K562 (cell line): ENCODE measurements around the gene LZTR1. TPM values are rescaled to one million over a fixed set of nuclear protein-coding genes. Genes with fewer than 3 reads are reported as not detected.
A peak's percentile ranks its signal among the peaks of the same experiment; 100 is the strongest.

Experiments used
- ARID3B ChIP-seq: fragments of 250-450 bp; sonication (Bioruptor Pico); IDR thresholded peaks from 2 replicates; pipeline ENCODE4 v1.4.0; 2020; ENCODE audit warnings: borderline replicate concordance
- BACH1 ChIP-seq: fragments of 200-800 bp; sonication (Bioruptor generic); IDR thresholded peaks from 2 replicates; pipeline ENCODE4 v1.6.1; 2016; ENCODE audit warnings: missing genetic modification characterization, missing compliant biosample characterization
- ELF1 ChIP-seq: fragments of 200-800 bp; sonication (Bioruptor generic); IDR thresholded peaks from 2 replicates; pipeline ENCODE4 v1.6.1; 2016; ENCODE audit warnings: missing genetic modification characterization, missing compliant biosample characterization
- KDM5B ChIP-seq: fragments of 200-600 bp; sonication (generic); IDR thresholded peaks from 2 replicates; pipeline ENCODE4 v1.6.1; 2012; ENCODE audit warnings: low read depth, mild to moderate bottlenecking, moderate library complexity, low read length, control low read depth, inconsistent platforms; ENCODE audit not compliant: insufficient replicate concordance
- TAF7 ChIP-seq: fragments of 450-650 bp; IDR thresholded peaks from 2 replicates; pipeline ENCODE4 v1.6.1; 2016; ENCODE audit warnings: missing genetic modification characterization, missing compliant biosample characterization
- ZKSCAN1 ChIP-seq: fragments of 150-350 bp; IDR thresholded peaks from 2 replicates; pipeline ENCODE4 v1.6.1; 2016; ENCODE audit warnings: low read depth, low read length
- ZNF140 ChIP-seq: fragments of 250-450 bp; sonication (Bioruptor Pico); IDR thresholded peaks from 2 replicates; pipeline ENCODE4 v1.8.0; 2021; ENCODE audit warnings: moderate library complexity, mild to moderate bottlenecking, inconsistent platforms
- ZNF507 ChIP-seq: conservative IDR thresholded peaks from 2 replicates; pipeline ENCODE4 v1.6.1; 2017; ENCODE audit warnings: missing genetic modification characterization, missing compliant biosample characterization
- ZNF699 ChIP-seq: fragments of 250-450 bp; sonication (Bioruptor Pico); IDR thresholded peaks from 2 replicates; pipeline ENCODE4 v1.8.0; 2021; ENCODE audit warnings: mild to moderate bottlenecking, moderate library complexity; ENCODE audit not compliant: insufficient replicate concordance
- polyA plus RNA-seq, 8 experiments: library from polyadenylated mRNA; depleted of rRNA in 4 of 8; stranded (reverse) in 5 of 8; unstranded in 3 of 8; fragments of >200 nt; fragmentation: Nextera tagmentation in 2 of 8; fragmentation: Illumina TruSeq in 1 of 8; extraction: Ambion mirVana in 2 of 8; extraction: Trizol in 1 of 8; gene quantifications; 2 replicates each; pipeline versions ENCODE4 v1.2.1 to v1.2.3, GENCODE V29; 2011 to 2014; ENCODE audit warnings: inconsistent platforms in 1 of 8, missing spikeins in 1 of 8
- total RNA-seq, 7 experiments: library from RNA; depleted of rRNA in 6 of 7; stranded (reverse); fragments of >200 nt in 6 of 7; fragmentation: Illumina TruSeq in 2 of 7; extraction: Trizol in 2 of 7; gene quantifications; 2 replicates each; pipeline versions ENCODE4 v1.2.1 to v1.2.3, GENCODE V29; 2011 to 2021; ENCODE audit warnings: low replicate concordance in 1 of 7
- TF ChIP-seq, protein P1 (sequence below), 2 experiments: fragments of 450-650 bp; IDR thresholded peaks; 2 replicates each; pipeline ENCODE4 v1.6.1; 2016; ENCODE audit warnings: mild to moderate bottlenecking in 2 of 2, borderline replicate concordance in 1 of 2, low read depth in 1 of 2, moderate library complexity in 1 of 2

Gene LZTR1
- total and polyA plus RNA-seq, 9 of the 15 experiments (the other 6 are each of a cell fraction or from before 2014, with no cell fraction given), result 2.2 to 135 (median 63.0) TPM

GRCh38 chr22:20953668-20954500 lies 28.2 kb upstream of the LZTR1 start (continued):
- TF ChIP-seq, protein P1, sequence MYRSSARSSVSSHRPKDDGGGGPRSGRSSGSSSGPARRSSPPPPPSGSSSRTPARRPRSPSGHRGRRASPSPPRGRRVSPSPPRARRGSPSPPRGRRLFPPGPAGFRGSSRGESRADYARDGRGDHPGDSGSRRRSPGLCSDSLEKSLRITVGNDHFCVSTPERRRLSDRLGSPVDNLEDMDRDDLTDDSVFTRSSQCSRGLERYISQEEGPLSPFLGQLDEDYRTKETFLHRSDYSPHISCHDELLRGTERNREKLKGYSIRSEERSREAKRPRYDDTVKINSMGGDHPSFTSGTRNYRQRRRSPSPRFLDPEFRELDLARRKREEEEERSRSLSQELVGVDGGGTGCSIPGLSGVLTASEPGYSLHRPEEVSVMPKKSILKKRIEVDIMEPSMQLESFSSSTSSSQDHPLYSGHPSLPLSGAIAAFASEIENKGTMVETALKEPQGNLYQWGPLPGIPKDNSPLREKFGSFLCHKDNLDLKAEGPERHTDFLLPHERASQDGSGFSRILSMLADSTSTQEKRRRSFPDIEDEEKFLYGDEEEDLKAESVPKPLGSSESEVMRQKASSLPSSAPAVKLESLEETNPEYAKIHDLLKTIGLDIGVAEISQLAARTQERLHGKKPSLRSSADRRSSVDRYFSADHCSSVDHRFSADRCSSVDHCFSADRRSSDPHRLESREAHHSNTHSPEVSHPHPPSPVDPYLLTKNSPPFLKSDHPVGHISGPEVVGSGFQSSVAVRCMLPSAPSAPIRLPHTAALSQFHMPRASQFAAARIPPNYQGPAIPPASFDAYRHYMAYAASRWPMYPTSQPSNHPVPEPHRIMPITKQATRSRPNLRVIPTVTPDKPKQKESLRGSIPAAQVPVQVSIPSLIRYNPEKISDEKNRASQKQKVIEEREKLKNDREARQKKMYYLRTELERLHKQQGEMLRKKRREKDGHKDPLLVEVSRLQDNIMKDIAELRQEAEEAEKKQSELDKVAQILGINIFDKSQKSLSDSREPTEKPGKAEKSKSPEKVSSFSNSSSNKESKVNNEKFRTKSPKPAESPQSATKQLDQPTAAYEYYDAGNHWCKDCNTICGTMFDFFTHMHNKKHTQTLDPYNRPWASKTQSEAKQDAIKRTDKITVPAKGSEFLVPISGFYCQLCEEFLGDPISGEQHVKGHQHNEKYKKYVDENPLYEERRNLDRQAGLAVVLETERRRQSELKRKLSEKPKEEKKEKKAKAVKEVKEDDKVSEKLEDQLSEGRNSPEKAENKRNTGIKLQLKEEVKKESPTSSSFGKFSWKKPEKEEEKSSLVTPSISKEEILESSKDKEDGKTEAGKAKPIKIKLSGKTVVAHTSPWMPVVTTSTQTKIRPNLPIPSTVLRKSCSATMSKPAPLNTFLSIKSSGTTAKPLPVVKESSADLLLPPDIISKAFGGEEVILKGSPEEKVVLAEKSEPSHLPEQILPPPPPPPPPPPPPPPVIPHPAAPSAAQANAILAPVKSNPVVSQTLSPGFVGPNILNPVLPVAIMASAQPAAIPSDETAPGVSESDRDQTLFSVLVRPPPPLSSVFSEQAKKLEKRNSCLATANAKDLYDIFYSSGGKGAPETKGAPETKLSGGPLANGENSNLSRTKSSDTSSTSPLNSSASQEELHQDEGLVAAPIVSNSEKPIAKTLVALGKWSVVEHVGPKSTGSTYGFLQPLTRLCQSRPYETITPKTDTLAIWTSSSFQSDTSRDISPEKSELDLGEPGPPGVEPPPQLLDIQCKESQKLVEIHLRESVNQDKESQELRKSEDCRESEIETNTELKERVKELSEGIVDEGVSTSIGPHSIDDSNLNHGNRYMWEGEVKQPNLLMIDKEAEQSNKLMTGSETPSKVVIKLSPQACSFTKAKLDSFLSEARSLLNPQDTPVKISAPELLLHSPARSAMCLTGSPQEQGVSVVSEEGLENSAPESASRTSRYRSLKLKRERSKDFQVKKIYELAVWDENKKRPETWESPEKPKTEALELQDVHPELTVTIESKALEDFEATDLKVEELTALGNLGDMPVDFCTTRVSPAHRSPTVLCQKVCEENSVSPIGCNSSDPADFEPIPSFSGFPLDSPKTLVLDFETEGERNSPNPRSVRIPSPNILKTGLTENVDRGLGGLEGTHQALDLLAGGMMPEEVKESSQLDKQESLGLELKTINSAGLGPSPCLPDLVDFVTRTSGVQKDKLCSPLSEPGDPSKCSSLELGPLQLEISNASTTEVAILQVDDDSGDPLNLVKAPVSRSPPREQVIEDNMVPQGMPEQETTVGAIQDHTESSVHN (IDR thresholded peaks at IDR 0.05; ENCODE audit: borderline replicate concordance in 1 of 2, low read depth in 1 of 2), result no peak; a peak in 1 of 4 replicates
- TF ChIP-seq ZNF699 (peak; percentile 66), TAF7 (tag) (peak; percentile 37; the same call in 1 of the 2 replicates), KDM5B (no peak), ZNF507 (tag) (no peak), ARID3B (CRISPR knock-in tag) (no peak), BACH1 (tag) (no peak; the same call in 1 of the 2 replicates), ZKSCAN1 (no peak), ELF1 (tag) (no peak), ZNF140 (no peak)
